Liver (tissue), 9 donors: ENCODE measurements around the gene ZFAND3. TPM values are rescaled to one million over a fixed set of nuclear protein-coding genes. Genes with fewer than 3 reads are reported as not detected.

ENCODE experiments used
- DNase-seq: peaks from one replicate; pipeline ENCODE4 v3.0.0-alpha.2; 2017; ENCODE audit warnings: low spot score
- H3K27ac ChIP-seq, 2 donors: one replicate each; pipeline ENCODE4 v1.7.0; 2013; ENCODE audit warnings: inconsistent platforms in 2 of 2, low read length in 2 of 2, control low read depth in 1 of 2, low read depth in 1 of 2, mild to moderate bottlenecking in 1 of 2
- H3K27me3 ChIP-seq, 4 donors: one replicate each; pipeline versions ENCODE4 v1.6.1 to v1.7.0; 2013; ENCODE audit warnings: low read length in 3 of 4, inconsistent platforms in 1 of 4, mild to moderate bottlenecking in 1 of 4, moderate library complexity in 1 of 4; ENCODE audit not compliant: control insufficient read depth in 4 of 4, insufficient read depth in 4 of 4
- H3K36me3 ChIP-seq, 4 donors: one replicate each; pipeline versions ENCODE4 v1.6.1 to v1.7.0; 2013; ENCODE audit warnings: low read length in 3 of 4, mild to moderate bottlenecking in 3 of 4, low read depth in 1 of 4, moderate library complexity in 1 of 4; ENCODE audit not compliant: control insufficient read depth in 4 of 4, insufficient read depth in 3 of 4
- H3K4me1 ChIP-seq, 4 donors: one replicate each; pipeline versions ENCODE4 v1.6.1 to v1.7.0; 2013; ENCODE audit warnings: low read length in 3 of 4, mild to moderate bottlenecking in 3 of 4, moderate library complexity in 1 of 4; ENCODE audit not compliant: control insufficient read depth in 4 of 4, insufficient read depth in 4 of 4
- H3K4me3 ChIP-seq, 3 donors: one replicate each; pipeline versions ENCODE4 v1.6.1 to v1.7.0; 2013; ENCODE audit warnings: low read length in 3 of 3, control low read depth in 1 of 3, low read depth in 1 of 3, mild to moderate bottlenecking in 1 of 3
- H3K9ac ChIP-seq, 2 donors: one replicate each; pipeline ENCODE4 v1.7.0; 2013; ENCODE audit warnings: low read length in 2 of 2, mild to moderate bottlenecking in 2 of 2, moderate library complexity in 2 of 2, control low read depth in 1 of 2, low read depth in 1 of 2
- H3K9me3 ChIP-seq, 4 donors: one replicate each; pipeline versions ENCODE4 v1.6.1 to v1.7.0; 2013; ENCODE audit warnings: low read length in 3 of 4; ENCODE audit not compliant: control insufficient read depth in 4 of 4
- ATF3 ChIP-seq: IDR thresholded peaks from 2 replicates; pipeline ENCODE4 v1.6.1; 2016; ENCODE audit warnings: antibody characterized with exemption
- CTCF ChIP-seq: fragments of 150-350 bp; IDR thresholded peaks from 2 replicates; pipeline ENCODE4 v1.5.1; 2017; ENCODE audit warnings: improper control_type of control experiment, low read depth, low read length; ENCODE audit not compliant: missing input control
- EGR1 ChIP-seq, 2 donors: IDR thresholded peaks; 2 replicates each; pipeline ENCODE4 v1.6.1; 2016 to 2018; ENCODE audit warnings: antibody characterized with exemption in 2 of 2, low read depth in 2 of 2
- FOXA1 ChIP-seq: IDR thresholded peaks from 2 replicates; pipeline ENCODE4 v1.6.1; 2016; ENCODE audit warnings: antibody characterized with exemption
- FOXA2 ChIP-seq: IDR thresholded peaks from 2 replicates; pipeline ENCODE4 v1.6.1; 2016; ENCODE audit warnings: antibody characterized with exemption
- GABPA ChIP-seq, 2 donors: IDR thresholded peaks in 1 of 2; conservative IDR thresholded peaks in 1 of 2; 2 replicates each; pipeline ENCODE4 v1.6.1; 2016; ENCODE audit warnings: antibody characterized with exemption in 2 of 2, mild to moderate bottlenecking in 1 of 2, moderate library complexity in 1 of 2
- HNF4A ChIP-seq, 2 donors: conservative IDR thresholded peaks; 2 replicates each; pipeline ENCODE4 v1.6.1; 2016; ENCODE audit warnings: antibody characterized with exemption in 2 of 2, mild to moderate bottlenecking in 2 of 2
- HNF4G ChIP-seq: IDR thresholded peaks from 2 replicates; pipeline ENCODE4 v1.6.1; 2016; ENCODE audit warnings: antibody characterized with exemption
- JUND ChIP-seq, 2 donors: IDR thresholded peaks; 2 replicates each; pipeline ENCODE4 v1.6.1; 2016; ENCODE audit warnings: antibody characterized with exemption in 2 of 2
- MAX ChIP-seq: IDR thresholded peaks from 2 replicates; pipeline ENCODE4 v1.6.1; 2016; ENCODE audit warnings: antibody characterized with exemption
- NR2F2 ChIP-seq: IDR thresholded peaks from 2 replicates; pipeline ENCODE4 v1.6.1; 2016; ENCODE audit warnings: antibody characterized with exemption
- RAD21 ChIP-seq, 2 donors: IDR thresholded peaks; 2 replicates each; pipeline ENCODE4 v1.6.1; 2016; ENCODE audit warnings: antibody characterized with exemption in 2 of 2, mild to moderate bottlenecking in 2 of 2
- RXRA ChIP-seq, 2 donors: IDR thresholded peaks; 2 replicates each; pipeline ENCODE4 v1.6.1; 2017 to 2018; ENCODE audit warnings: antibody characterized with exemption in 2 of 2, mild to moderate bottlenecking in 1 of 2
- SP1 ChIP-seq: IDR thresholded peaks from 2 replicates; pipeline ENCODE4 v1.6.1; 2018; ENCODE audit warnings: antibody characterized with exemption, mild to moderate bottlenecking
- TAF1 ChIP-seq: conservative IDR thresholded peaks from 2 replicates; pipeline ENCODE4 v1.6.1; 2016; ENCODE audit warnings: antibody characterized with exemption, mild to moderate bottlenecking
- YY1 ChIP-seq: IDR thresholded peaks from 2 replicates; pipeline ENCODE4 v1.6.1; 2016; ENCODE audit warnings: antibody characterized with exemption, mild to moderate bottlenecking
- ZBTB33 ChIP-seq: IDR thresholded peaks from 2 replicates; pipeline ENCODE4 v1.6.1; 2016; ENCODE audit warnings: antibody characterized with exemption
- WGBS: extraction: QIAGEN DNeasy Blood & Tissue Kit; methylation state at CpG from one replicate; pipeline ENCODE4 v1.1.7; 2013; 5-methylcytosine and 5-hydroxymethylcytosine counted together
- polyA plus RNA-seq, 2 donors: library from polyadenylated mRNA; stranded (reverse) in 1 of 2; unstranded in 1 of 2; fragments of 200-250 nt in 1 of 2; fragments of >200 nt in 1 of 2; fragmentation: Nextera tagmentation in 1 of 2; extraction: Ambion mirVana in 1 of 2; gene quantifications; one replicate each; pipeline versions ENCODE4 v1.2.1 to v1.2.3, GENCODE V29; 2013 to 2015
- total RNA-seq, 2 donors: library from RNA; depleted of rRNA; stranded (reverse); fragments of >200 nt; gene quantifications; one replicate each; pipeline ENCODE4 v1.2.3, GENCODE V29; 2014
- TF ChIP-seq, protein P1 (sequence below): IDR thresholded peaks from 2 replicates; pipeline ENCODE4 v1.6.1; 2016; ENCODE audit warnings: antibody characterized with exemption, mild to moderate bottlenecking
- donor health status: healthy.
- donor health status: healthy.
- donor health status: healthy.
- donor health status: healthy.
- donor health status: healthy.

The ZFAND3 gene
- total and polyA plus RNA-seq, 4 donors: 7.7 to 37.5 (median 23.1) TPM

DNA sequence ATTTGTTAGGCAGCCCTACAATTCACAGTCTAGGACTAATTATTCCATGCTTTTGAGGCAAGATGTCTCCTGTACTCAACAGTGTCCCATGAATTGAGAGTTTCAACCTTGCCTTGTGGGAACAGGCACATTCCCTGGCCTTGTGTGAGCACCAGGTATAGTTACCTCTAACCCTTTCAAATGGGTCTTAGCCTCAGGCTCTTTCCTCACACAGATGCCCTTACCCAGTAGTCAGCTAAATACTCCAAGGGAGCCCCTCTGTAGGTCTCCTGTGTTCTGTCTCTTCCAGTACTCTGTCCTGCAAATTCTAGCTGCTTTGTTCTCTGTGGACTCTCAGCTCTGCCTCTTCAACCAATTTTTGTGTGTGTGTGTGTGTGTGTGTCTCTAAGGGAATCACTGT lies 135.3 kb downstream of the ZFAND3 start:
- no peak for TF ChIP-seq HNF4A (conservative IDR thresholded peaks at IDR 0.05)
- no peak for TF ChIP-seq MAX
- H3K9me3 ChIP-seq: no peaks in the 10 kb centered on the region
- no peak overlapping the region for H3K4me3 ChIP-seq
- no peak overlapping the region for H3K9ac ChIP-seq
- no peaks in the 10 kb centered on the region for H3K36me3 ChIP-seq
- H3K27ac ChIP-seq: no peak overlapping the region
- no peaks in the 10 kb centered on the region for H3K27me3 ChIP-seq
- peaks cover 5 to 11% (median 8%) of the 10 kb centered on the region in 4 donors for H3K4me1 ChIP-seq
- no peak for DNase-seq

GRCh38 chr6:37956711-37957275 lies 137.3 kb downstream of the ZFAND3 start:
- DNase-seq: no peak
- 64% methylated on average over 5 of the region's 5 CpGs for WGBS
- peaks cover 5 to 10% (median 8%) of the 10 kb centered on the region in 4 donors for H3K4me1 ChIP-seq
- H3K36me3 ChIP-seq: no peaks in the 10 kb centered on the region
- H3K27me3 ChIP-seq: no peaks in the 10 kb centered on the region
- no peaks in the 10 kb centered on the region for H3K9me3 ChIP-seq
- H3K9ac ChIP-seq: no peak overlapping the region
- TF ChIP-seq SP1 (no peak), HNF4A (conservative IDR thresholded peaks at IDR 0.05) (no peak), RAD21 (IDR thresholded peaks at IDR 0.05) (no peak), FOXA1 (no peak), EGR1 (IDR thresholded peaks at IDR 0.05; ENCODE audit: low read depth in 2 of 2) (no peak), MAX (no peak), YY1 (no peak), GABPA (IDR thresholded peaks at IDR 0.05 in 1 of 2, conservative IDR thresholded peaks at IDR 0.05 in 1 of 2) (no peak), HNF4G (no peak), TAF1 (no peak), CTCF (no peak), RXRA (IDR thresholded peaks at IDR 0.05) (no peak), ZBTB33 (no peak), JUND (IDR thresholded peaks at IDR 0.05) (no peak), FOXA2 (no peak), NR2F2 (no peak), ATF3 (no peak)
- TF ChIP-seq, protein P1, sequence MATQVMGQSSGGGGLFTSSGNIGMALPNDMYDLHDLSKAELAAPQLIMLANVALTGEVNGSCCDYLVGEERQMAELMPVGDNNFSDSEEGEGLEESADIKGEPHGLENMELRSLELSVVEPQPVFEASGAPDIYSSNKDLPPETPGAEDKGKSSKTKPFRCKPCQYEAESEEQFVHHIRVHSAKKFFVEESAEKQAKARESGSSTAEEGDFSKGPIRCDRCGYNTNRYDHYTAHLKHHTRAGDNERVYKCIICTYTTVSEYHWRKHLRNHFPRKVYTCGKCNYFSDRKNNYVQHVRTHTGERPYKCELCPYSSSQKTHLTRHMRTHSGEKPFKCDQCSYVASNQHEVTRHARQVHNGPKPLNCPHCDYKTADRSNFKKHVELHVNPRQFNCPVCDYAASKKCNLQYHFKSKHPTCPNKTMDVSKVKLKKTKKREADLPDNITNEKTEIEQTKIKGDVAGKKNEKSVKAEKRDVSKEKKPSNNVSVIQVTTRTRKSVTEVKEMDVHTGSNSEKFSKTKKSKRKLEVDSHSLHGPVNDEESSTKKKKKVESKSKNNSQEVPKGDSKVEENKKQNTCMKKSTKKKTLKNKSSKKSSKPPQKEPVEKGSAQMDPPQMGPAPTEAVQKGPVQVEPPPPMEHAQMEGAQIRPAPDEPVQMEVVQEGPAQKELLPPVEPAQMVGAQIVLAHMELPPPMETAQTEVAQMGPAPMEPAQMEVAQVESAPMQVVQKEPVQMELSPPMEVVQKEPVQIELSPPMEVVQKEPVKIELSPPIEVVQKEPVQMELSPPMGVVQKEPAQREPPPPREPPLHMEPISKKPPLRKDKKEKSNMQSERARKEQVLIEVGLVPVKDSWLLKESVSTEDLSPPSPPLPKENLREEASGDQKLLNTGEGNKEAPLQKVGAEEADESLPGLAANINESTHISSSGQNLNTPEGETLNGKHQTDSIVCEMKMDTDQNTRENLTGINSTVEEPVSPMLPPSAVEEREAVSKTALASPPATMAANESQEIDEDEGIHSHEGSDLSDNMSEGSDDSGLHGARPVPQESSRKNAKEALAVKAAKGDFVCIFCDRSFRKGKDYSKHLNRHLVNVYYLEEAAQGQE: no peak
- H3K4me3 ChIP-seq: no peak overlapping the region
- H3K27ac ChIP-seq: no peak overlapping the region
